Measurements from ENCODE around the gene CDH4.

Gene CDH4

DNA sequence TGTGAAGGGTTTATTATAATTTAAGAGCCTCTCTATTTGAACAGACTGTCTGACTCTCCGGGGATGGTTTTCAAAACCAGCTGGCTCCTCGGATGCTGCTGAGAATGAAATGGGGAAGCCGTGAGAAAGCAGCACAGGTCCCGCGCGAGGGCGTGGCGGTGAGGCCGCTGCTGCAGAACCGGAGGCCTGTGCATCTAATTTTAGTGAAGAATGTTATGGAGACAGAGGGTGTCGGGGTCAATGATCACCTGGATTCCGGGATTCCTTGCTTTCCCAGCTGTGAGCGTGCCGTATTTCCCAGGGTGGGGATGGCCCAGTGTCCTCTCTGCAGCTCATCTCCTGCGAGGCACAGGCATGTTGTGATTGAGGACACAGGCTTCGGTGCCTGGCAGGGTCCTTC, 348.0 kb downstream of the CDH4 start:
- no peak for TF ChIP-seq POLR2AphosphoS5 (IDR thresholded peaks at IDR 0.05; ENCODE audit: low read depth, low read length)
- no peak for TF ChIP-seq SIN3A (IDR thresholded peaks at IDR 0.05; ENCODE audit: borderline replicate concordance, insufficient read depth, low read length)
- no peak for TF ChIP-seq TAF1 (IDR thresholded peaks at IDR 0.05; ENCODE audit: borderline replicate concordance, insufficient read depth, low read length)
- TF ChIP-seq, protein P1, sequence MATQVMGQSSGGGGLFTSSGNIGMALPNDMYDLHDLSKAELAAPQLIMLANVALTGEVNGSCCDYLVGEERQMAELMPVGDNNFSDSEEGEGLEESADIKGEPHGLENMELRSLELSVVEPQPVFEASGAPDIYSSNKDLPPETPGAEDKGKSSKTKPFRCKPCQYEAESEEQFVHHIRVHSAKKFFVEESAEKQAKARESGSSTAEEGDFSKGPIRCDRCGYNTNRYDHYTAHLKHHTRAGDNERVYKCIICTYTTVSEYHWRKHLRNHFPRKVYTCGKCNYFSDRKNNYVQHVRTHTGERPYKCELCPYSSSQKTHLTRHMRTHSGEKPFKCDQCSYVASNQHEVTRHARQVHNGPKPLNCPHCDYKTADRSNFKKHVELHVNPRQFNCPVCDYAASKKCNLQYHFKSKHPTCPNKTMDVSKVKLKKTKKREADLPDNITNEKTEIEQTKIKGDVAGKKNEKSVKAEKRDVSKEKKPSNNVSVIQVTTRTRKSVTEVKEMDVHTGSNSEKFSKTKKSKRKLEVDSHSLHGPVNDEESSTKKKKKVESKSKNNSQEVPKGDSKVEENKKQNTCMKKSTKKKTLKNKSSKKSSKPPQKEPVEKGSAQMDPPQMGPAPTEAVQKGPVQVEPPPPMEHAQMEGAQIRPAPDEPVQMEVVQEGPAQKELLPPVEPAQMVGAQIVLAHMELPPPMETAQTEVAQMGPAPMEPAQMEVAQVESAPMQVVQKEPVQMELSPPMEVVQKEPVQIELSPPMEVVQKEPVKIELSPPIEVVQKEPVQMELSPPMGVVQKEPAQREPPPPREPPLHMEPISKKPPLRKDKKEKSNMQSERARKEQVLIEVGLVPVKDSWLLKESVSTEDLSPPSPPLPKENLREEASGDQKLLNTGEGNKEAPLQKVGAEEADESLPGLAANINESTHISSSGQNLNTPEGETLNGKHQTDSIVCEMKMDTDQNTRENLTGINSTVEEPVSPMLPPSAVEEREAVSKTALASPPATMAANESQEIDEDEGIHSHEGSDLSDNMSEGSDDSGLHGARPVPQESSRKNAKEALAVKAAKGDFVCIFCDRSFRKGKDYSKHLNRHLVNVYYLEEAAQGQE (IDR thresholded peaks at IDR 0.05; ENCODE audit: insufficient read depth in 1 of 2, low read depth in 2 of 2, low read length in 2 of 2), result no peak
- TF ChIP-seq FOXP2 (optimal IDR thresholded peaks at IDR 0.05; ENCODE audit: borderline replicate concordance, extremely low read depth, extremely low read length, insufficient read depth), result no peak

DNA sequence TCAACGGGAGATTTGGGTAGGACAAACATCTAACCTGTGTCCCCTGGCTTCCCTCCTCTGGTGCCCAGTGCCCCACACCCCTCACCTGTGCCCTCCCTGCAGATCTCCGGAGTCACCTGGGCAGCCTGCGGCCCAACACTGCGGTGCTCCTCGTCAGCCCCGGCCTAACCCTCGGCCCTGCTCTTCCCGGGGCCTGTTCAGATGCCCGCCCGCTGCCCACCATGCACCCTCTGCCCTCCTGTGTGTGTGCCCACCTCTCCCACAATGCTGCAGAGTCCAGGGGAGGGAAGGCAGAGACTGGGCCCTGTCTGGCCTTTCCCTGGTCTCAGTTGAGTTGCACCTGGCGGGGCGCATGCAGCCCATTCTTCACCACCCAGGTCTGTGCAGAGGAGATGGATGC, 349.3 kb downstream of the CDH4 start:
- TF ChIP-seq, protein P1 (IDR thresholded peaks at IDR 0.05; ENCODE audit: insufficient read depth in 1 of 2, low read depth in 2 of 2, low read length in 2 of 2), result no peak
- TF ChIP-seq SIN3A (IDR thresholded peaks at IDR 0.05; ENCODE audit: borderline replicate concordance, insufficient read depth, low read length), result no peak
- TF ChIP-seq POLR2AphosphoS5 (IDR thresholded peaks at IDR 0.05; ENCODE audit: low read depth, low read length), result no peak
- TF ChIP-seq TAF1 (IDR thresholded peaks at IDR 0.05; ENCODE audit: borderline replicate concordance, insufficient read depth, low read length), result no peak
- TF ChIP-seq FOXP2 (optimal IDR thresholded peaks at IDR 0.05; ENCODE audit: borderline replicate concordance, extremely low read depth, extremely low read length, insufficient read depth), result no peak

DNA sequence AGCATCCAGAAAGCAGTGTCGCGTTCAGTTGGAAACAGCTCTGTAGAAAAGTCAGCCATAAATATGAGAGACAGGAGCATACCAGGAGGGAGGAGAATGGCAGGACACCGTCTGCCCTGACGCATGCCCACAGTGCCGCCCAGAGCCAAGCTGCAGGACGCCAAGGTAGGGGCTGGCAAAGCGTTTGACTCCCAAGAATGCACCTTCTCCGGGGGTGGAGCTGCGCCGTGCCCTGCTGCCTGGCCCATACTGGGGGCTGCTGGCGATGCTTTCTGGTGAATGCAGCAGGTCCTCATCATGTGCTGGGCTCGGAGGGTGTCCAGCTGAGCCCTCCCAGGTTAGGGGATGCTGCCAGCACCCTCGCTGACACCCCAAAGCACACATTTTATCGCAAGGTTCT, 349.8 kb downstream of the CDH4 start:
- no peak for TF ChIP-seq TAF1 (IDR thresholded peaks at IDR 0.05; ENCODE audit: borderline replicate concordance, insufficient read depth, low read length)
- no peak for TF ChIP-seq SIN3A (IDR thresholded peaks at IDR 0.05; ENCODE audit: borderline replicate concordance, insufficient read depth, low read length)
- TF ChIP-seq FOXP2 (optimal IDR thresholded peaks at IDR 0.05; ENCODE audit: borderline replicate concordance, extremely low read depth, extremely low read length, insufficient read depth), result no peak
- TF ChIP-seq POLR2AphosphoS5 (IDR thresholded peaks at IDR 0.05; ENCODE audit: low read depth, low read length), result no peak
- TF ChIP-seq, protein P1 (IDR thresholded peaks at IDR 0.05; ENCODE audit: insufficient read depth in 1 of 2, low read depth in 2 of 2, low read length in 2 of 2), result no peak

DNA sequence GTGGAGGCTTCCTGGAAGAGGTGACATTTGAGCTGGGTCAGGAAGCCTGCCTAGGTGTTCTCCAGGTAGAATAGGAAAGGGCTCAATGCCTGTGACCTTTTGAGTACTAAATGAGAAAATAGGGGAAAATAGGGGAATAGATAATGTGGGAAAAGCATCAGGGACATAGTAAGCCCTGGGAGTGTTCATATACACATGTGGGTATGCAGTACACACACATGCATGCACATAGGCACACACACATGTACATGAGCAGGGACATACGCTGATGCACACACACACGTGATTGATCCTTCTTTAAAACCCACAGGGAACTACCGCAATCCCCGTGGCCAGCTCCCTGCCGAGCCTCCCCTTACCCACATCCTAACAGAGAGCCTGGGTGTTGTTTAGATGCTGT, 351.7 kb downstream of the CDH4 start:
- TF ChIP-seq FOXP2 (optimal IDR thresholded peaks at IDR 0.05; ENCODE audit: borderline replicate concordance, extremely low read depth, extremely low read length, insufficient read depth) (no peak), POLR2AphosphoS5 (IDR thresholded peaks at IDR 0.05; ENCODE audit: low read depth, low read length) (no peak)
- TF ChIP-seq, protein P1 (IDR thresholded peaks at IDR 0.05; ENCODE audit: insufficient read depth in 1 of 2, low read depth in 2 of 2, low read length in 2 of 2), result no peak

DNA sequence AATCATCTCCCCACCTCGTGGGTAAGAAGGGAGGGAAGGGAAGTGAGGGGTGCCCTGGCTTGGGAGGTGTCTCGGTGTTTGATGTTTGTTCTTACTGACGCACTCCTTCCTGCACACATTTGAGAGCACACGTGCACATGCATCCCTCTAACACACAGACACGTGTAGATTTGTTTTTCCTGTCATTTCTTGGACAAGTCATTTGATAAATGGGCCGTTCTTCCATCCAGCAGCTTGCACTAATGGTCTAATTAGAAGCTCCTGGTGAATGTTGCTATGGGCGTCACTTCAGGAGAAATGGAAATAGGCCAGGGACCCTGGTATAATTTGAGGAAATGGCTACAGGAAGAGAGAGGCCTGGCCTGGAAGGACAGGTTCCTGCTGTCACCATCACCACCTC, 352.5 kb downstream of the CDH4 start:
- TF ChIP-seq TAF1 (IDR thresholded peaks at IDR 0.05; ENCODE audit: borderline replicate concordance, insufficient read depth, low read length) (no peak), FOXP2 (optimal IDR thresholded peaks at IDR 0.05; ENCODE audit: borderline replicate concordance, extremely low read depth, extremely low read length, insufficient read depth) (no peak), SIN3A (IDR thresholded peaks at IDR 0.05; ENCODE audit: borderline replicate concordance, insufficient read depth, low read length) (no peak), POLR2AphosphoS5 (IDR thresholded peaks at IDR 0.05; ENCODE audit: low read depth, low read length) (no peak)
- TF ChIP-seq, protein P1 (IDR thresholded peaks at IDR 0.05; ENCODE audit: insufficient read depth in 1 of 2, low read depth in 2 of 2, low read length in 2 of 2), result no peak

All from PFSK-1 (cell line).